HCT116 (cell line): ENCODE measurements around the gene ARHGAP35. TPM values are rescaled to one million over a fixed set of nuclear protein-coding genes. Genes with fewer than 3 reads are reported as not detected.

Experiments used
- ATAC-seq: fragments of 200-7000 bp; cut with Tn5 transposase; 2 replicates; pipeline ENCODE4 v1.9.1; 2020; ENCODE audit warnings: mild to moderate bottlenecking, moderate library complexity
- BruUV-seq: library from RNA; stranded (reverse); fragments of 400-500 nt; replicated peaks from 2 replicates; lab custom pipeline; 2021; lab: Mats Ljungman, UMichigan
- CTCF ChIA-PET: fragments of 300-600 bp; sonication (Branson Sonifier 250); formaldehyde crosslinking; loops from one replicate; lab custom pipeline; 2021; ENCODE audit warnings: antibody characterized with exemption; lab: Charles Lee
- POLR2A ChIA-PET: fragments of 300-600, 350-600 bp; sonication (Branson Sonifier 250); formaldehyde crosslinking; loops from one replicate; lab custom pipeline; 2021; ENCODE audit warnings: antibody characterized with exemption; lab: Charles Lee
- RAD21 ChIA-PET, 2 experiments: fragments of 300-600 bp; sonication (Branson Sonifier 250); formaldehyde crosslinking; loops; one replicate each; lab custom pipeline; 2023; ENCODE audit warnings: low total read pairs in 2 of 2; ENCODE audit not compliant: uncharacterized antibody in 2 of 2, unreplicated experiment in 2 of 2, low non-redundant PET in 1 of 2; lab: Charles Lee
- DNase-seq: peaks from one replicate; pipeline ENCODE4 v3.0.0-alpha.2; 2010; ENCODE audit warnings: low read depth, low spot score
- H2AFZ ChIP-seq: fragments of 200-600 bp; shearing (Covaris generic), sonication (generic); 2 replicates; pipeline ENCODE4 v1.6.1; 2017; ENCODE audit warnings: low read depth, mixed run types, mixed read lengths, antibody characterized with exemption, low read length; ENCODE audit not compliant: poor library complexity, severe bottlenecking
- H3K27ac ChIP-seq: 2 replicates; pipeline ENCODE4 v1.5.1; 2012; ENCODE audit warnings: low read depth, low read length
- H3K27me3 ChIP-seq: fragments of 200-600 bp; sonication (generic); 2 replicates; pipeline ENCODE4 v1.6.1; 2016; ENCODE audit warnings: mixed run types, low read length, mixed read lengths; ENCODE audit not compliant: insufficient read depth
- H3K36me3 ChIP-seq, 2 experiments: fragments of 200-500 bp in 1 of 2; fragments of 200-600 bp in 1 of 2; sonication (Bioruptor generic) in 1 of 2; sonication (generic) in 1 of 2; 2 replicates each; pipeline versions ENCODE4 v1.5.1 to v1.6.1; 2014 to 2016; ENCODE audit warnings: low read length in 2 of 2, inconsistent platforms in 1 of 2, mixed read lengths in 1 of 2, mixed run types in 1 of 2; ENCODE audit not compliant: insufficient read depth in 2 of 2, control insufficient read depth in 1 of 2
- H3K4me1 ChIP-seq, 2 experiments: fragments of 200-600 bp in 1 of 2; sonication (generic) in 1 of 2; 2 replicates each; pipeline versions ENCODE4 v1.5.1 to v1.6.1; 2012 to 2017; ENCODE audit warnings: low read length in 2 of 2, inconsistent platforms in 1 of 2, mild to moderate bottlenecking in 1 of 2, mixed read lengths in 1 of 2, mixed run types in 1 of 2, moderate library complexity in 1 of 2; ENCODE audit not compliant: insufficient read depth in 2 of 2, control insufficient read depth in 1 of 2
- H3K4me2 ChIP-seq: fragments of 200-600 bp; sonication (generic); 2 replicates; pipeline ENCODE4 v1.6.1; 2017; ENCODE audit warnings: mixed run types, low read length, mixed read lengths
- H3K4me3 ChIP-seq, 2 experiments: fragments of 200-600 bp in 1 of 2; sonication (generic) in 1 of 2; replicated peaks in 1 of 2; 2 replicates each; pipeline ENCODE4 v1.5.1; 2011 to 2016; ENCODE audit warnings: low read length in 2 of 2, control low read depth in 1 of 2, low read depth in 1 of 2, mild to moderate bottlenecking in 1 of 2, mixed read lengths in 1 of 2, mixed run types in 1 of 2
- H3K79me2 ChIP-seq: fragments of 200-600 bp; sonication (generic); 2 replicates; pipeline ENCODE4 v1.6.1; 2017; ENCODE audit warnings: mild to moderate bottlenecking, mixed run types, low read length, moderate library complexity, mixed read lengths; ENCODE audit not compliant: insufficient read depth
- H3K9ac ChIP-seq: fragments of 200-600 bp; sonication (generic); 2 replicates; pipeline ENCODE4 v1.6.1; 2016; ENCODE audit warnings: low read length, mixed read lengths
- H3K9me2 ChIP-seq: fragments of 200-600 bp; sonication (generic), shearing (Covaris generic); 2 replicates; pipeline ENCODE4 v1.6.1; 2017; ENCODE audit warnings: mixed run types, mild to moderate bottlenecking, moderate library complexity; ENCODE audit not compliant: insufficient read depth
- H3K9me3 ChIP-seq, 2 experiments: fragments of 200-500 bp in 1 of 2; fragments of 200-600 bp in 1 of 2; sonication (Bioruptor generic) in 1 of 2; sonication (generic) in 1 of 2; 2 replicates each; pipeline ENCODE4 v1.6.1; 2014 to 2017; ENCODE audit warnings: low read length in 2 of 2, mixed read lengths in 2 of 2, inconsistent platforms in 1 of 2, low read depth in 1 of 2, mild to moderate bottlenecking in 1 of 2, mixed run types in 1 of 2, moderate library complexity in 1 of 2; ENCODE audit not compliant: control insufficient read depth in 1 of 2, insufficient read depth in 1 of 2
- H4K20me1 ChIP-seq: fragments of 200-600 bp; sonication (generic), shearing (Covaris generic); 2 replicates; pipeline ENCODE4 v1.6.1; 2017; ENCODE audit warnings: mixed run types, mild to moderate bottlenecking, moderate library complexity; ENCODE audit not compliant: insufficient read depth
- ATF3 ChIP-seq: IDR thresholded peaks from 2 replicates; pipeline ENCODE4 v1.6.1; 2012
- CBX3 ChIP-seq: IDR thresholded peaks from 2 replicates; pipeline ENCODE4 v1.6.1; 2012; ENCODE audit warnings: low read depth
- EGR1 ChIP-seq: IDR thresholded peaks from 2 replicates; pipeline ENCODE4 v1.6.1; 2012; ENCODE audit warnings: low read depth
- FOSL1 ChIP-seq: IDR thresholded peaks from 2 replicates; pipeline ENCODE4 v1.6.1; 2012; ENCODE audit warnings: low read depth
- POLR2A ChIP-seq: IDR thresholded peaks from 2 replicates; pipeline ENCODE4 v1.7.0; 2011; ENCODE audit warnings: borderline replicate concordance; ENCODE audit not compliant: insufficient read depth, insufficient read length; ENCODE audit errors: extremely low read depth
- POLR2AphosphoS5 ChIP-seq: IDR thresholded peaks from 2 replicates; pipeline ENCODE4 v1.6.1; 2011; ENCODE audit warnings: mild to moderate bottlenecking, low read depth, low read length, moderate library complexity
- RAD21 ChIP-seq: IDR thresholded peaks from 2 replicates; pipeline ENCODE4 v1.6.1; 2012; ENCODE audit warnings: low read depth, mild to moderate bottlenecking
- REST ChIP-seq: IDR thresholded peaks from 2 replicates; pipeline ENCODE4 v1.6.1; 2012; ENCODE audit warnings: low read depth
- SIN3A ChIP-seq: IDR thresholded peaks from 2 replicates; pipeline ENCODE4 v1.6.1; 2012; ENCODE audit warnings: low read depth
- SP1 ChIP-seq: IDR thresholded peaks from 2 replicates; pipeline ENCODE4 v1.6.1; 2012; ENCODE audit warnings: low read depth
- TCF7L2 ChIP-seq: IDR thresholded peaks from 2 replicates; pipeline ENCODE4 v1.7.0; 2011; ENCODE audit warnings: borderline replicate concordance, inconsistent platforms; ENCODE audit not compliant: insufficient read depth, insufficient read length; ENCODE audit errors: extremely low read depth
- ZNF274 ChIP-seq: fragments of 200-500 bp; sonication (Bioruptor generic); IDR thresholded peaks from 2 replicates; pipeline ENCODE4 v1.6.1; 2014; ENCODE audit warnings: mild to moderate bottlenecking, low read depth, low read length, inconsistent platforms
- intact Hi-C: fragments of 100-400 bp; cut with micrococcal nuclease; formaldehyde crosslinking; loops from 2 replicates; pipeline ENCODE4 v1.10.0; 2022
- total RNA-seq: library from RNA; stranded (reverse); gene quantifications from one replicate; pipeline ENCODE4 v1.2.1, GENCODE V29; 2021; ENCODE audit not compliant: unreplicated experiment

Gene ARHGAP35
- total RNA-seq, 1 experiment from 2014 or later, result 47.6 TPM

GRCh38 chr19:46863818-46864629 is 3.2 kb downstream of the ARHGAP35 start:
- POLR2A ChIA-PET, result no interaction called here

More at GRCh38 chr19:46863818-46864629, 3.2 kb downstream of the ARHGAP35 start:
- CTCF ChIA-PET, result no interaction called here
- H3K27me3 ChIP-seq, result no peaks in the 10 kb centered on the region
- H3K4me1 ChIP-seq, result peaks cover 61 to 74% of the 10 kb centered on the region in 2 experiments
- BruUV-seq, result no TSS peak
- H3K79me2 ChIP-seq, result peaks cover 78% of the 10 kb centered on the region
- ATAC-seq (no peak), DNase-seq (no peak)
- no peak overlapping the region; the same call in 1 of the 2 replicates for H3K9ac ChIP-seq
- intact Hi-C loops, result loop anchor here (10.0 kb wide), 1 partner anchor 261 kb away; no protein-coding TSS in a partner anchor
- no peaks in the 10 kb centered on the region for H3K9me3 ChIP-seq
- TF ChIP-seq ATF3 (no peak), CBX3 (no peak), EGR1 (no peak), POLR2A (no peak), FOSL1 (no peak), REST (no peak), SIN3A (no peak), RAD21 (no peak), POLR2AphosphoS5 (no peak), ZNF274 (no peak), TCF7L2 (no peak), SP1 (no peak)
- TF ChIP-seq, all 23 proteins: peak for 0
- no peaks in the 10 kb centered on the region for H3K36me3 ChIP-seq
- no peaks in the 10 kb centered on the region for H3K9me2 ChIP-seq
- H3K4me3 ChIP-seq, result no peak overlapping the region
- H2AFZ ChIP-seq, result no peak overlapping the region
- RAD21 ChIA-PET, result interaction anchor here in 1 of 2 experiments (0.6 kb wide), 1 partner anchor 38 kb away, joined by 4 read pairs; no protein-coding TSS in a partner anchor
- H4K20me1 ChIP-seq, result no peaks in the 10 kb centered on the region; the same call in 1 of the 2 replicates
- H3K27ac ChIP-seq, result no peak overlapping the region
- peak overlapping the region; percentile 87; the same call in 1 of the 2 replicates for H3K4me2 ChIP-seq
